ENCODE data around the gene TMEM30A.

TMEM30A gene

DNA sequence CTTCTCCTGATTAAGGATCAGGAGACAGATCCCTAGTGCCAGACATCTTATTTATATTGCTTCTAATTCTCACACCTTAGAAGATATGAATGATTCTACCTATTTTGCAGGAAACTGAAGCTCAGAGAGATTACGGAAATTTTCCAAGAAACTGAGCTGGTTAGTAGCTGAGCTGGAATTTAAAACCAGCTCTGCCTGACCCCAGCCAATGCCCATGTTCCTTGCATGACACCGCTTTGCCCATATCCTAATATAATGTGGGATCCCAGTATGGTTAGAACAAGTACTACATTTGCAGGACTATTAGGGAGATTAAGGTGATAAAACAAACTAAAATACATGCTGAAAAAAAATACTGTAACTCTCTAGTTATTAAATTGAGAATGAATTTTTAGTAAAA lies 1.9 kb downstream of the TMEM30A start:
- TF ChIP-seq L3MBTL2 (conservative IDR thresholded peaks at IDR 0.05) (no peak), ELF4 (IDR thresholded peaks at IDR 0.05) (no peak), HDGF (IDR thresholded peaks at IDR 0.05; ENCODE audit: borderline replicate concordance) (no peak), FOXM1 (IDR thresholded peaks at IDR 0.05; ENCODE audit: borderline replicate concordance) (no peak), NFRKB (IDR thresholded peaks at IDR 0.05) (no peak), CTBP1 (IDR thresholded peaks at IDR 0.05; ENCODE audit: borderline replicate concordance) (no peak), ARNT (IDR thresholded peaks at IDR 0.05) (no peak)
- ChIA-PET CTCF (interaction anchor here (1.2 kb wide), 1 partner anchor 14 kb away, joined by 4 read pairs; no protein-coding TSS in a partner anchor), POLR2A (interaction anchor here (0.8 to 1.4 kb wide), 3 partner anchors 39 to 319 kb away, joined by 4 to 5 read pairs (median 4); partner anchors contain the start of genes COX7A2 and SENP6)
- DNase-seq (ENCODE audit: extremely low spot score): no peak

DNA sequence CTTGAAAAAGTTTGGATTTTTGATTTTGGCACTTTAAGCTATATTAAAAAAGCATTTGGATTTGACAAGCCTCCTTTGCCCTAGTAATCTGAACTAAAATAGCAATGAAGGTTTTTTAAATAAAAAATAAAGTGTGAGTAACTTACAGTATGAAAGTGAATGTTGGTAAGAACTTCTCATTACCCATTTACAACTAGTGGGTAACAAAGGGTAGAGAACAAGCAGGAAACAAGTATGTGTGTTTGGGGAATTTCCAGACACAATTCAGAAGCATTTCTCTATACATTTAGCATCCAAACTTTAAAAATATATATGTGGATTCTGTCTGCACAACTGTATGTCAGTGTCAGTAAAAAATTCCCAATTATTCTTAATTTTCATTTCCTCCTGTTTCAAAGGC lies 2.9 kb downstream of the TMEM30A start:
- POLR2A ChIA-PET: interaction anchor here (1.4 kb wide), 1 partner anchor 320 kb away, joined by 4 read pairs; the partner anchor contains the start of gene SENP6
- no peak for DNase-seq (ENCODE audit: extremely low spot score)
- no peak for TF ChIP-seq ZNF384 (IDR thresholded peaks at IDR 0.05)
- TF ChIP-seq LEF1 (IDR thresholded peaks at IDR 0.05; ENCODE audit: borderline replicate concordance): no peak
- TF ChIP-seq HDGF (IDR thresholded peaks at IDR 0.05; ENCODE audit: borderline replicate concordance): no peak
- no peak for TF ChIP-seq BHLHE40 (IDR thresholded peaks at IDR 0.05; ENCODE audit: borderline replicate concordance)
- TF ChIP-seq TARDBP (IDR thresholded peaks at IDR 0.05): no peak
- TF ChIP-seq CTBP1 (IDR thresholded peaks at IDR 0.05; ENCODE audit: borderline replicate concordance): no peak
- no peak for TF ChIP-seq FOXA1 (IDR thresholded peaks at IDR 0.05)
- TF ChIP-seq, protein P1, sequence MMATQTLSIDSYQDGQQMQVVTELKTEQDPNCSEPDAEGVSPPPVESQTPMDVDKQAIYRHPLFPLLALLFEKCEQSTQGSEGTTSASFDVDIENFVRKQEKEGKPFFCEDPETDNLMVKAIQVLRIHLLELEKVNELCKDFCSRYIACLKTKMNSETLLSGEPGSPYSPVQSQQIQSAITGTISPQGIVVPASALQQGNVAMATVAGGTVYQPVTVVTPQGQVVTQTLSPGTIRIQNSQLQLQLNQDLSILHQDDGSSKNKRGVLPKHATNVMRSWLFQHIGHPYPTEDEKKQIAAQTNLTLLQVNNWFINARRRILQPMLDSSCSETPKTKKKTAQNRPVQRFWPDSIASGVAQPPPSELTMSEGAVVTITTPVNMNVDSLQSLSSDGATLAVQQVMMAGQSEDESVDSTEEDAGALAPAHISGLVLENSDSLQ (IDR thresholded peaks at IDR 0.05): no peak
- TF ChIP-seq SUZ12 (IDR thresholded peaks at IDR 0.05): no peak
- TF ChIP-seq SP1 (IDR thresholded peaks at IDR 0.05): no peak
- TF ChIP-seq FOXK2 (IDR thresholded peaks at IDR 0.05): no peak
- TF ChIP-seq NFRKB (IDR thresholded peaks at IDR 0.05): no peak
- TF ChIP-seq ARNT (IDR thresholded peaks at IDR 0.05): no peak
- TF ChIP-seq L3MBTL2 (conservative IDR thresholded peaks at IDR 0.05): no peak
- TF ChIP-seq ELF4 (IDR thresholded peaks at IDR 0.05): no peak
- no peak for TF ChIP-seq FOXM1 (IDR thresholded peaks at IDR 0.05; ENCODE audit: borderline replicate concordance)
- CTCF ChIA-PET: no interaction called here

DNA sequence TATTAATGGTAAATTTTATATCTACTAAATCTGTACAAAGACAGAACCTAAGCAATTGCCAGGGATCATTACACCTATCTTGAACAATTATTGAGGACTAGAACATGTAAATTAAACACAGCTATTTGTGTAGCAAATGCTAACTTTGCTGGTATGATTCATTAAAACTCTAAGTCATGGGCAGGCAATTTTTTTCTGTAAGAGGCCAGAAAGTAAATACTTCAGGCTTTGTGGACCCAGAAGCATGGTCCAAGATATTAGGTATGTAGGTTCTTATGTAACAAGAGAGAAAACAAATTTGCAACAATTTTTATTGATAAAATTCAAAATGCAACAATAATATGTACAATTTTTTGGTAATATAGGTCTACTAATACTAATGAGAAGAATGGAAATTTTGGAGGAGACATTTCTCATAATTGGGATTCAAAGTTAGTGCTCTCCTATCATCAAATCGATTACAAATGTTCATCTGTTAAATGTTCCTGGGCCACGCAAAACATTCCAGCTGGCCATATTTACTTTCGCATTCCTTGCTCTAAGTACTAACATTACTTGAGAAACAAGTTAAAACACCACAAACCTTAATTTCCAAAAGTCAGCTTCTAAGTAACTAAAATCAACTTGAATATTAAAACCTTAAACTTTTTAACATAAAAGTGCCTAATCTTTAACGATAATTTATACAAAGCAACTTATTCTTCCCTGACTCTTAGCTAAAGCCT lies 4.3 kb downstream of the TMEM30A start:
- TF ChIP-seq, protein P1 (IDR thresholded peaks at IDR 0.05): no peak
- no peak for TF ChIP-seq FOXK2 (IDR thresholded peaks at IDR 0.05)
- no peak for TF ChIP-seq ELF4 (IDR thresholded peaks at IDR 0.05)
- TF ChIP-seq HDGF (IDR thresholded peaks at IDR 0.05; ENCODE audit: borderline replicate concordance): no peak
- no peak for TF ChIP-seq ZNF384 (IDR thresholded peaks at IDR 0.05)
- no peak for TF ChIP-seq BHLHE40 (IDR thresholded peaks at IDR 0.05; ENCODE audit: borderline replicate concordance)
- TF ChIP-seq SP1 (IDR thresholded peaks at IDR 0.05): no peak
- TF ChIP-seq CTBP1 (IDR thresholded peaks at IDR 0.05; ENCODE audit: borderline replicate concordance): no peak
- TF ChIP-seq SUZ12 (IDR thresholded peaks at IDR 0.05): no peak
- TF ChIP-seq LEF1 (IDR thresholded peaks at IDR 0.05; ENCODE audit: borderline replicate concordance): no peak
- ChIA-PET CTCF (interaction anchor here (1.5 kb wide), 1 partner anchor 17 kb away, joined by 3 read pairs; no protein-coding TSS in a partner anchor), POLR2A (no interaction called here)
- no peak for DNase-seq (ENCODE audit: extremely low spot score)

DNA sequence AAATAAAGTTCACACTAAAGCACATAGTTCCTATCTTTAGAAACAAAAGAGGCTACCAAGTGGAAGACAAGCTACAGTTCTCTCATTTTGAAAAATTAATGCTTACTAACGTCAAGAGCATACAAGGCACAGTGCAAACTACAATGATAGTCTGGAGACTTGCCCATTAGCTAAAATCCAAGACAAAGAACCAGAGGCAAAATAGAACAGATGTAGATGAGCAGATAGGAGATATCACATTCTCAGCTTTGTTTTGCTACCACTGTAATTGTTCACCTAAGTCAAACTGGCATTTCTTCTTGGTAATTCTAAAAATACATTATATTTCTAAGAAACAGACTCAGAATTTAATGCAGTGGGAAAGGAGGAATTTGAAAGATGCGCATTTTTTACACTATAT lies 5.2 kb downstream of the TMEM30A start:
- TF ChIP-seq, protein P1 (IDR thresholded peaks at IDR 0.05): no peak
- TF ChIP-seq TARDBP (IDR thresholded peaks at IDR 0.05) (no peak), LEF1 (IDR thresholded peaks at IDR 0.05; ENCODE audit: borderline replicate concordance) (no peak), FOXM1 (IDR thresholded peaks at IDR 0.05; ENCODE audit: borderline replicate concordance) (no peak), FOXK2 (IDR thresholded peaks at IDR 0.05) (no peak), BHLHE40 (IDR thresholded peaks at IDR 0.05; ENCODE audit: borderline replicate concordance) (no peak), FOXA1 (IDR thresholded peaks at IDR 0.05) (no peak)
- ChIA-PET CTCF (interaction anchor here (1.5 kb wide), 1 partner anchor 18 kb away, joined by 3 read pairs; no protein-coding TSS in a partner anchor), POLR2A (no interaction called here)
- no peak for DNase-seq (ENCODE audit: extremely low spot score)

DNA sequence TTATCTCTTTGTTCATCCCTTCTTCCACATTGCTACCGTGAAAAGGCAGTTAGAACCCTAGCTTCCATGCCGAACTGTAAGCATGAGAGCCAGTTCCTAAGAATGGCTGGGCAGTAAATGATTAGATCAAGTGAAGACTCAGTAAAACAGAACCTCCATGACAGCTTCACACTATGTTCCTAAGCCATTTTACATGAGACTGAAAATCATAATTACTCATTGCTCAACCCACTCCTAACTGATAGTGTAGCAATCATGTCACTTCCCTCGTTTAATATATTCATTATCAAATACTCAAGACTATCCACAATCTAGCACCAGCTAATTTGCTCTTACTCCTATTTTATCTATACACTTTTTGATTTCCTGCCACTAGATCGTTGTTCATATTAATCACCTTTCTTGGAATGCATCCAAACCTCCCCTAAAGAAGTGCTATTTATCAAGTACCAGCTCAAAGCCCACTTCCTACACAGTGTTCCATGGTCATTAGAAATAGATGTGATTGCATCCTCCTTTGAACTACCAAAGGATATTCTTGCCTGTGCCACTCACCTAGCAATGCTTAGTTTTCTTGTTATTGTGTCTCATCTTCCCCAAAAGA lies 6.0 kb downstream of the TMEM30A start:
- no peak for TF ChIP-seq SP1 (IDR thresholded peaks at IDR 0.05)
- no peak for TF ChIP-seq NFRKB (IDR thresholded peaks at IDR 0.05)
- no peak for TF ChIP-seq ELF4 (IDR thresholded peaks at IDR 0.05)
- CTCF ChIA-PET: interaction anchor here (1.5 kb wide), 1 partner anchor 19 kb away, joined by 3 read pairs; no protein-coding TSS in a partner anchor
- POLR2A ChIA-PET: interaction anchor here (0.5 kb wide), 1 partner anchor 35 kb away, joined by 3 read pairs; the partner anchor contains the start of gene COX7A2
- no peak for DNase-seq (ENCODE audit: extremely low spot score)

DNA sequence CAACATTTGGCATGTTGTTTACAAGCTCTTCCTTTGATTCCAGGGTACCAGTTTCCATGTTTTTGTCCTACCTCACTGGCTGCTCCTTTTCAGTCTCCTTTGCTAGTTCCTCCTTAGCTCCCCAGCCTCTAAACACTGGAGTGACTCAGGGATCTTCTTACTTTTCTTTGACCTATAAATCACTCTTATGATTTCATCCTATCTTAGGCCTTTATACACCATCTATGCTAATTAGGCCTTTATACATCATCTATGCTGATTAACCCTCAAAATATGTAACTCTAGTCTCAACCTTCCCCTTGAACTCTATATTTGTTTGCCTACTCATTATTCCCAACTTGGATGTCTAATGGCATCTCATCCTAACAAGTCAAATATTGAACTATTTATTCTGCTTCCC lies 9.5 kb downstream of the TMEM30A start:
- no peak for DNase-seq (ENCODE audit: extremely low spot score)
- POLR2A ChIA-PET: no interaction called here
- CTCF ChIA-PET: interaction anchor here (1.1 kb wide), 1 partner anchor 71 kb away, joined by 3 read pairs; no protein-coding TSS in a partner anchor
- TF ChIP-seq FOXK2 (IDR thresholded peaks at IDR 0.05): no peak
- no peak for TF ChIP-seq ZNF384 (IDR thresholded peaks at IDR 0.05)
- TF ChIP-seq HDGF (IDR thresholded peaks at IDR 0.05; ENCODE audit: borderline replicate concordance): no peak
- TF ChIP-seq ELF4 (IDR thresholded peaks at IDR 0.05): no peak
- no peak for TF ChIP-seq L3MBTL2 (conservative IDR thresholded peaks at IDR 0.05)

Measured in HEK293T (cell line).